Loucy (cell line): ENCODE measurements around the gene CACTIN.

ENCODE experiments used
- CTCF ChIP-seq: fragments of 200-600 bp; sonication (generic); conservative IDR thresholded peaks from 2 replicates; pipeline ENCODE4 v1.5.1; 2014; ENCODE audit warnings: mild to moderate bottlenecking, antibody characterized with exemption, low read length
- EZH2phosphoT487 ChIP-seq: fragments of 200-600 bp; IDR thresholded peaks from 2 replicates; pipeline ENCODE4 v1.6.1; 2018; ENCODE audit warnings: antibody characterized with exemption, mild to moderate bottlenecking, moderate library complexity, borderline replicate concordance

GRCh38 chr19:3615524-3616135, 11.0 kb downstream of the CACTIN start:
- no peak for TF ChIP-seq CTCF
- TF ChIP-seq EZH2phosphoT487 = no peak
